SH-SY5Y (cell line): ENCODE measurements around the gene ARHGAP24.

Experiments used
- GATA2 ChIP-seq: IDR thresholded peaks from 2 replicates; pipeline ENCODE4 v1.6.1; 2011; ENCODE audit warnings: mild to moderate bottlenecking, low read depth, low read length
- GATA3 ChIP-seq: IDR thresholded peaks from 2 replicates; pipeline ENCODE4 v1.6.1; 2011; ENCODE audit warnings: low read depth, mild to moderate bottlenecking, low read length, moderate library complexity

DNA sequence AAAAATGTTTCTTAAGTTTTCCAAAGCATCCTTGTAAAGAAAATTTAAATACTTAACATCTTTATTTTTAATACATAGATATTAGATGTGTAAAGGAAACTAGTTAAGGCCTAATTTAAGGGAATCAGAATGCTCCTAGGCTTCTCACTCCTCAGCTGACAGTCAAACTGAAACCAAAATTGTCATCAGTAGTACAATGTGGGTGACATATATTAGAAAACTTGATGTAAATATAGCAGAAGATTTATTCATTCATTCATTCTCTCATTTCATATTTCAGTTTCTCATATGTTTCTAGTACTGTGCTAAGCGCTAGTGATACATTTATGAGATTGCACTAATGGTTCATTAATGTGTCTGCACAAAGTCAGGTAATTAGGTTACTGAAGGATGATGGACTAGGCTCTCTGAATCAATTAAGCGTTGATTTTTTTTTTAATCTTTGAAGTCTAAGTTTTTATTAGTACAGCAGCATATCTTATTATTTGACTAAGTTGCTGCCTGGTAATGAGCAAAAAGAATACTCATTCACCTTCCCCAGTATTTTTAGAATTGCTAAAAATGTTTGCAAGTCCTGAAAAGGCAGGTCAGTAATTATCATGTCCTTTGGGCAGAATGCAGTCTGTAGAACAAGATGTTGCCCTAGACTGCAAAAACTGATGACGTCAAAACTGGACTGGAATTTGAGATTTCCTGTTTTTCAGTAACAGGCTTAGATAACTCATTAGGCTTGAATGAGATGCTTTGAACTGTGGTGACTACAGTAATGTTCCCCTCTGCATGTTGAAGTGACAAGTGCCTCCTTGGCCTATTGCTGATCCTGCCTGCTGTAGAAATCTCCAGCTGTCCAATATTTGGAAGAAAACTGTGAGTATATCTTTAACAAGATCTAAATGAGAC, 128.7 kb downstream of the ARHGAP24 start:
- TF ChIP-seq GATA3 (no peak), GATA2 (no peak)
